OCI-LY7 (cell line): ENCODE data around the gene SIN3B. TPM values are rescaled to one million over a fixed set of nuclear protein-coding genes. Genes with fewer than 3 reads are reported as not detected.

Experiments
- BruUV-seq: library from RNA; stranded (reverse); fragments of 400-500 nt; replicated peaks from 2 replicates; lab custom pipeline; 2021; lab: Mats Ljungman, UMichigan
- CTCF ChIA-PET: fragments of 300-600 bp; sonication (Branson Sonifier 250); formaldehyde crosslinking; loops from one replicate; lab custom pipeline; 2022; ENCODE audit warnings: antibody characterized with exemption; ENCODE audit not compliant: unreplicated experiment; lab: Charles Lee
- POLR2A ChIA-PET: fragments of 300-600 bp; sonication (Branson Sonifier 250); formaldehyde crosslinking; loops from one replicate; lab custom pipeline; 2022; ENCODE audit warnings: antibody characterized with exemption; lab: Charles Lee
- DNase-seq: peaks from one replicate; pipeline ENCODE4 v3.0.0-alpha.2; 2015; ENCODE audit warnings: low spot score
- H2AFZ ChIP-seq: fragments of 200-600 bp; sonication (generic), shearing (Covaris generic); 2 replicates; pipeline ENCODE4 v1.6.1; 2014; ENCODE audit warnings: mild to moderate bottlenecking, antibody characterized with exemption, low read length, moderate library complexity
- H3K27ac ChIP-seq: fragments of 200-600 bp; sonication (generic); 2 replicates; pipeline ENCODE4 v1.5.1; 2014; ENCODE audit warnings: mixed run types, low read depth, mild to moderate bottlenecking, moderate library complexity, low read length, inconsistent platforms; ENCODE audit not compliant: poor library complexity, severe bottlenecking
- H3K36me3 ChIP-seq: fragments of 200-600 bp; sonication (generic); 2 replicates; pipeline ENCODE4 v1.6.1; 2014; ENCODE audit warnings: mild to moderate bottlenecking, antibody characterized with exemption, low read length, moderate library complexity, mixed read lengths; ENCODE audit not compliant: insufficient read depth
- H3K4me1 ChIP-seq: fragments of 200-600 bp; sonication (generic); 2 replicates; pipeline ENCODE4 v1.5.1; 2014; ENCODE audit warnings: mild to moderate bottlenecking, low read length; ENCODE audit not compliant: insufficient read depth, poor library complexity, severe bottlenecking
- H3K4me2 ChIP-seq: fragments of 200-600 bp; sonication (generic); 2 replicates; pipeline ENCODE4 v1.6.1; 2014; ENCODE audit warnings: mild to moderate bottlenecking, low read length
- H3K4me3 ChIP-seq: fragments of 200-600 bp; sonication (generic); 2 replicates; pipeline ENCODE4 v1.5.1; 2014; ENCODE audit warnings: mild to moderate bottlenecking, low read depth, low read length; ENCODE audit not compliant: poor library complexity, severe bottlenecking
- H3K79me2 ChIP-seq: fragments of 200-600 bp; sonication (generic); 2 replicates; pipeline ENCODE4 v1.6.1; 2016; ENCODE audit warnings: low read depth, mild to moderate bottlenecking, low read length, moderate library complexity, mixed read lengths; ENCODE audit not compliant: insufficient read depth
- H3K9me2 ChIP-seq: fragments of 200-600 bp; sonication (generic); 2 replicates; pipeline ENCODE4 v1.6.1; 2016; ENCODE audit warnings: mild to moderate bottlenecking, low read length, mixed read lengths; ENCODE audit not compliant: insufficient read depth
- H3K9me3 ChIP-seq: fragments of 200-600 bp; sonication (generic); 2 replicates; pipeline ENCODE4 v1.6.1; 2014; ENCODE audit warnings: mild to moderate bottlenecking, mixed run types, low read length, mixed read lengths
- H4K20me1 ChIP-seq: fragments of 200-600 bp; sonication (generic); 2 replicates; pipeline ENCODE4 v1.6.1; 2014; ENCODE audit warnings: mild to moderate bottlenecking, antibody characterized with exemption, low read length, moderate library complexity, mixed read lengths; ENCODE audit not compliant: insufficient read depth
- EZH2phosphoT487 ChIP-seq: fragments of 200-600 bp; sonication (generic); IDR thresholded peaks from 2 replicates; pipeline ENCODE4 v1.6.1; 2018; ENCODE audit warnings: low read depth, borderline replicate concordance, mild to moderate bottlenecking, mixed run types, antibody characterized with exemption, low read length, moderate library complexity, mixed read lengths
- intact Hi-C: fragments of 100-400 bp; cut with micrococcal nuclease; formaldehyde crosslinking; loops from one replicate; pipeline ENCODE4 v1.10.0; 2022; ENCODE audit not compliant: unreplicated experiment
- total RNA-seq, 2 experiments: library from RNA; depleted of rRNA in 1 of 2; stranded (reverse); fragments of >200 nt in 1 of 2; shearing (Covaris generic) in 1 of 2; gene quantifications; 2 replicates each; pipeline ENCODE4 v1.2.3, GENCODE V29; 2014 to 2022
- TF ChIP-seq, protein P1 (sequence below): fragments of 200-600 bp; sonication (generic); conservative IDR thresholded peaks from 2 replicates; pipeline ENCODE4 v1.5.1; 2014; ENCODE audit warnings: mild to moderate bottlenecking, antibody characterized with exemption, low read length, moderate library complexity, mixed read lengths

SIN3B gene
- total RNA-seq, 2 experiments from 2014 or later: 19.4 to 45.4 TPM

DNA sequence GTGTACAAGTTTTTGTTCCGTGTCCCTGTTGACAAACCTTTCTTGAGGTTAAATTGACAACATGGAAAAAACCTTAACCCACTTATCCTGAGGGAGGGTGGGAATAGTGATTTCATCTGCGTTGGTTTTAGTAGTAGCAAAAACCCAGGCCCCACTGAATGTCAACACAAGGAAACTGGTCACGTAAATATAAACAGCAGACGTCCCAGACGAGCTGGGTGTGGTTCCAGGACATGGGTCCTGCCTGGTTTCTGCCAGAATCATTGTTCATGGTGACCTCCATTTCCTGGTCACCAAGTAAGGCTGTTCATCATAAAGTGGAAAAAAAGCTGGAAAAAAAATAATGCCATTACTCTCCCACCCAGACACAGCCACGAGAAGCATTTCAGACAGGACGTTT is 42.7 kb downstream of the SIN3B start:
- Histone ChIP-seq H2AFZ (no peak overlapping the region), H3K9me3 (no peaks in the 10 kb centered on the region), H3K27ac (no peak overlapping the region), H3K36me3 (peaks cover 50% of the 10 kb centered on the region), H3K4me2 (no peak overlapping the region), H3K4me3 (no peak overlapping the region), H4K20me1 (no peaks in the 10 kb centered on the region), H3K79me2 (no peaks in the 10 kb centered on the region), H3K9me2 (no peaks in the 10 kb centered on the region), H3K4me1 (peaks cover 3% of the 10 kb centered on the region)
- CTCF ChIA-PET: no interaction called here
- POLR2A ChIA-PET: interaction anchor here (0.5 kb wide), 1 partner anchor 15 kb away, joined by 6 read pairs; no protein-coding TSS in a partner anchor
- DNase-seq: no peak
- no TSS peak for BruUV-seq
- intact Hi-C loops: no loop called here
- TF ChIP-seq, protein P1, sequence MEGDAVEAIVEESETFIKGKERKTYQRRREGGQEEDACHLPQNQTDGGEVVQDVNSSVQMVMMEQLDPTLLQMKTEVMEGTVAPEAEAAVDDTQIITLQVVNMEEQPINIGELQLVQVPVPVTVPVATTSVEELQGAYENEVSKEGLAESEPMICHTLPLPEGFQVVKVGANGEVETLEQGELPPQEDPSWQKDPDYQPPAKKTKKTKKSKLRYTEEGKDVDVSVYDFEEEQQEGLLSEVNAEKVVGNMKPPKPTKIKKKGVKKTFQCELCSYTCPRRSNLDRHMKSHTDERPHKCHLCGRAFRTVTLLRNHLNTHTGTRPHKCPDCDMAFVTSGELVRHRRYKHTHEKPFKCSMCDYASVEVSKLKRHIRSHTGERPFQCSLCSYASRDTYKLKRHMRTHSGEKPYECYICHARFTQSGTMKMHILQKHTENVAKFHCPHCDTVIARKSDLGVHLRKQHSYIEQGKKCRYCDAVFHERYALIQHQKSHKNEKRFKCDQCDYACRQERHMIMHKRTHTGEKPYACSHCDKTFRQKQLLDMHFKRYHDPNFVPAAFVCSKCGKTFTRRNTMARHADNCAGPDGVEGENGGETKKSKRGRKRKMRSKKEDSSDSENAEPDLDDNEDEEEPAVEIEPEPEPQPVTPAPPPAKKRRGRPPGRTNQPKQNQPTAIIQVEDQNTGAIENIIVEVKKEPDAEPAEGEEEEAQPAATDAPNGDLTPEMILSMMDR: no peak
- TF ChIP-seq EZH2phosphoT487: no peak

DNA sequence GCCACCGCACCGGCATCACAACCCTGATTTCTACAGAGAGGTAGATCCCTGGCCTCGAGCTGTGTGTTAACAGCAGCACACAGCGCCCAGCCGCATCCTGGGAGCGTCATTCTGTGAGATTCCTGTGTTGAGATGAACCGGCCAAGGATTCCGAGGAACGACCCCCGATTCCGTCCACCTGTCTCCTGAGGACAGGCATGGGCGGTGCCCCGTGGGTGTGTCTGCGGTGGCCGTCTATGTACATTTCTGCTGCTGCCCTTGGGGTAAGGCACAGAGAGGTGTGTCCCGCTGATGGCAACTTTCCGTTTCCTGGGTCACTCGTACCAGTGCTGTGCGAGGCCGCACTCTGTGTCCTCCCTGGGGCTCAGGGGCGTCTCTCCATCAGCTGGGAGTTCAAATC is 43.5 kb downstream of the SIN3B start:
- Histone ChIP-seq H3K4me2 (no peak overlapping the region), H4K20me1 (no peaks in the 10 kb centered on the region), H3K36me3 (peaks cover 58% of the 10 kb centered on the region), H3K4me3 (no peak overlapping the region), H2AFZ (no peak overlapping the region), H3K27ac (no peak overlapping the region), H3K4me1 (peaks cover 4% of the 10 kb centered on the region), H3K79me2 (no peaks in the 10 kb centered on the region), H3K9me3 (no peaks in the 10 kb centered on the region), H3K9me2 (no peaks in the 10 kb centered on the region)
- ChIA-PET POLR2A (no interaction called here), CTCF (no interaction called here)
- BruUV-seq: no TSS peak
- TF ChIP-seq, protein P1: no peak
- TF ChIP-seq EZH2phosphoT487: no peak
- DNase-seq: no peak
- intact Hi-C loops: no loop called here

DNA sequence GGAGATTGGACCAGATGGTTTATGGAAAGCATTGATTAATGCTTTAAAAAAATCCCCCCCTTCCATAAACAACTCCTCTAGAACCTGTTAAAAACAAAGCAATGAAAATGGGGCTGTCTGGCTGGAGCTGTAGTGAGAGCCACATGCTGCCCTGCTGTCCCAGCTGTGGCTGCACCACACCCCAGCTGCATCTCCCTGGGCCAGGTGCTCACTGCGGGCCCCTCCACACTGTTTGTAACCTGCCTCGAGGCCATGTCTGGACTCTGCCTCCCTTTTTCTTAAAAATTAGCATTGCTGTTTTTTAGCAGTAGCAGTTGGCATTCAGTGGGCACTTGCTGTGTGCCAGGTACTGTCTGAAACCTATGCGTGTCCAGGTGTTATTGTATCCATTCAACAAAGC is 44.4 kb downstream of the SIN3B start:
- H4K20me1 ChIP-seq: no peaks in the 10 kb centered on the region
- H3K27ac ChIP-seq: no peak overlapping the region

More for the DNA sequence above, 44.4 kb downstream of the SIN3B start:
- H3K79me2 ChIP-seq: no peaks in the 10 kb centered on the region
- TF ChIP-seq, protein P1: no peak
- no peak for TF ChIP-seq EZH2phosphoT487
- H3K4me3 ChIP-seq: no peak overlapping the region
- H2AFZ ChIP-seq: no peak overlapping the region
- intact Hi-C loops: no loop called here
- peaks cover 56% of the 10 kb centered on the region for H3K36me3 ChIP-seq
- H3K9me2 ChIP-seq: no peaks in the 10 kb centered on the region
- peaks cover 4% of the 10 kb centered on the region for H3K4me1 ChIP-seq
- H3K4me2 ChIP-seq: no peak overlapping the region
- BruUV-seq: no TSS peak
- no peak for DNase-seq
- no peaks in the 10 kb centered on the region for H3K9me3 ChIP-seq
- ChIA-PET CTCF (no interaction called here), POLR2A (no interaction called here)
